Muscle layer of duodenum (tissue), 2 donors: Measurements from ENCODE around the gene COL4A1.

Experiments used
- H3K27ac ChIP-seq: one replicate; pipeline ENCODE4 v1.7.0; 2013; ENCODE audit warnings: mild to moderate bottlenecking, low read length
- H3K27me3 ChIP-seq: one replicate; pipeline ENCODE4 v1.7.0; 2013; ENCODE audit warnings: low read depth, mild to moderate bottlenecking, control low read depth, low read length
- H3K36me3 ChIP-seq, 2 donors: one replicate each; pipeline ENCODE4 v1.7.0; 2013; ENCODE audit warnings: low read length in 2 of 2, control low read depth in 1 of 2, mild to moderate bottlenecking in 1 of 2; ENCODE audit not compliant: insufficient read depth in 2 of 2, control insufficient read depth in 1 of 2
- H3K4me1 ChIP-seq, 2 donors: one replicate each; pipeline ENCODE4 v1.7.0; 2013; ENCODE audit warnings: low read length in 2 of 2, mild to moderate bottlenecking in 2 of 2, control low read depth in 1 of 2, moderate library complexity in 1 of 2; ENCODE audit not compliant: insufficient read depth in 2 of 2, control insufficient read depth in 1 of 2
- H3K4me3 ChIP-seq, 2 donors: one replicate each; pipeline ENCODE4 v1.7.0; 2013; ENCODE audit warnings: low read length in 2 of 2, low read depth in 1 of 2, mild to moderate bottlenecking in 1 of 2
- H3K9me3 ChIP-seq, 2 donors: one replicate each; pipeline ENCODE4 v1.7.0; 2013; ENCODE audit warnings: low read length in 2 of 2, control low read depth in 1 of 2, mild to moderate bottlenecking in 1 of 2; ENCODE audit not compliant: control insufficient read depth in 1 of 2
- donor health status: healthy.

The COL4A1 gene

GRCh38 chr13:110108348-110109139 lies 198.4 kb downstream of the COL4A1 start:
- Histone ChIP-seq H3K9me3 (no peaks in the 10 kb centered on the region), H3K27me3 (no peaks in the 10 kb centered on the region), H3K27ac (peak overlapping the region; percentile 28), H3K36me3 (no peaks in the 10 kb centered on the region), H3K4me3 (no peak overlapping the region), H3K4me1 (peaks cover 0 to 10% of the 10 kb centered on the region in 2 donors)

DNA sequence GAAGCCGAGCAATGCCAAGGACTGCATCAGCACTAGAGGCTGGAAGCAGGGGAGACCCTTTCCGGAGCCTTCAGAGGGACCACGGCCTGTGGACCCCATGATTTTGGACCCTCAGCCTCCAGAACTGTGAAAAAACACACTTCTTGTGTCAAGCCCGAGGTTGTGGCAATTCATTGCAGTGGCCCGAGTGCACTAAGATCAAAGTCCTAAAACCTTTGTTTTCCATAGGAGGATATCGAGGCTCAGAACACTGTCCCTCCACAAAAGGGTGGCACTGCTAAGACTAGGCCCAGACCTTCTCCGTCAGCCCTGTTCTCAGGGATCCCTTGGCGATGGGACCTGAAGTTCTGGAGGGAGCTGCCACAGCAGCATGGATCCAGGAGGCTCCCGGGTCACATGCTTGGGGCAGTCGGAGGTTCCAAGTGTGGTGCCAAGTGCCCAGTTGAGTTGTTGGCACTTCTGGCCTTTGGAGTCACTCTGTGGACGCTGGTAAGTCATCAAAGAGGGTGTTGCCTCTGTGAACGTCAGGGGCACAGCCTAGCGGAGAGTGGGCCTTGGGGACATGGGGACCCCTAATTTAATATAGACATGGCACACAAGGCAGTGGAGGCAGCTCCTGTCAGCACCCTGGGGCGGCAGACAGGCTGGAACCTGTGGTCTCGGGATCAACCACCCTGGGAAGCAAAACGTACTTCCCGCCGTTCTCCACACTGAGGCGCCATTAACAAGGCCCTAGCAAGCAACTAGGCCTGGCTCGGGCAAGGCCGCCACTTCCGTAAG lies 199.2 kb downstream of the COL4A1 start:
- Histone ChIP-seq H3K4me1 (peaks cover 0 to 10% of the 10 kb centered on the region in 2 donors), H3K27ac (no peak overlapping the region), H3K9me3 (no peaks in the 10 kb centered on the region), H3K27me3 (no peaks in the 10 kb centered on the region), H3K4me3 (no peak overlapping the region), H3K36me3 (no peaks in the 10 kb centered on the region)

DNA sequence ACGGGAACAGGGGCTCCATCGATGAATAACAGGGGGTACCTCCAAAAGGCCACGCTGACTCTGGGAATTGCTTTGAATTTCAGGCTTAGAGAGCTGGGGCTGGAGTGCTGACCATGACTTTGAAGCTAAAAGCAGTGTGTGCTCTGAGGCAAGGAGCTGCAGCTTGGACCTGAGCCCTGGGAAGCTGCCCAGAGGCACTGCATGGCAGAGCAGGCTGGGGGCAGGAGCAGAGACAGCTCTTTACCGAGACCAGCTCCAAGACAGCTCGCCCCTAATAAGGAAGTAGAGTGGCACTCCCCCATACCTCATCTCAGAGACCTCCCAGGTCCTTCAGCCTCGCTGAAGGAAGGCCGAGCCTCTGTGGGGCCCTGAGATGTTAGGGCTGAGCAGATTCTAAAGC lies 200.2 kb downstream of the COL4A1 start:
- Histone ChIP-seq H3K27ac (no peak overlapping the region), H3K4me1 (peaks cover 0 to 10% of the 10 kb centered on the region in 2 donors), H3K36me3 (no peaks in the 10 kb centered on the region), H3K27me3 (no peaks in the 10 kb centered on the region), H3K9me3 (no peaks in the 10 kb centered on the region), H3K4me3 (no peak overlapping the region)

- H3K36me3 ChIP-seq: no peaks in the 10 kb centered on the region
- H3K9me3 ChIP-seq: no peaks in the 10 kb centered on the region
- H3K4me3 ChIP-seq: no peak overlapping the region
- no peaks in the 10 kb centered on the region for H3K27me3 ChIP-seq
- peaks cover 0 to 10% of the 10 kb centered on the region in 2 donors for H3K4me1 ChIP-seq
- no peak overlapping the region for H3K27ac ChIP-seq
These were observed 201.8 kb downstream of the COL4A1 start for GRCh38 chr13:110105136-110105535.

DNA sequence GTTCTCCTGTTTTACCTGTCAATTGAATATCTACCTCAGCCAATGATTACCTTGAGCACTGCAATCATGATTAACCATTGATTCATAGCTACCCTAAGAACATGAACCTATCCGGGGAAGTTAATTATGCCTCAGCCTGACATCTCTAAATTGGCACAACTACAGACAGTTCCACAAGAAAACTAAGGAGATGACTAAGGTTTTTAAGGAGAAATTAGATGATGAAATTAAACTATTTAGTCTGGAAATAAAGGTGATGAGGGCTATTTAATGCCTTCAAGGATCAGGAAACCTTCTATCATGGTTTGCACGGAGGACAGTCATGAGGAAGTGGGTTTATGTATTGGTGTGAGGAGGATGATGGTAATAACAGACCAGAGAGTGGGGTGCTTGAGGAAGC lies 203.4 kb downstream of the COL4A1 start:
- no peak overlapping the region for H3K27ac ChIP-seq
- H3K27me3 ChIP-seq: no peaks in the 10 kb centered on the region
- H3K4me1 ChIP-seq: peaks cover 0 to 5% of the 10 kb centered on the region in 2 donors
- H3K4me3 ChIP-seq: no peak overlapping the region
- peaks cover 8 to 10% of the 10 kb centered on the region in 2 donors for H3K9me3 ChIP-seq
- no peaks in the 10 kb centered on the region for H3K36me3 ChIP-seq

GRCh38 chr13:110103026-110103425 lies 203.9 kb downstream of the COL4A1 start:
- no peaks in the 10 kb centered on the region for H3K27me3 ChIP-seq
- H3K36me3 ChIP-seq: no peaks in the 10 kb centered on the region
- H3K9me3 ChIP-seq: peaks cover 8 to 10% of the 10 kb centered on the region in 2 donors
- H3K4me1 ChIP-seq: peaks cover 0 to 5% of the 10 kb centered on the region in 2 donors
- H3K27ac ChIP-seq: no peak overlapping the region
- H3K4me3 ChIP-seq: no peak overlapping the region

DNA sequence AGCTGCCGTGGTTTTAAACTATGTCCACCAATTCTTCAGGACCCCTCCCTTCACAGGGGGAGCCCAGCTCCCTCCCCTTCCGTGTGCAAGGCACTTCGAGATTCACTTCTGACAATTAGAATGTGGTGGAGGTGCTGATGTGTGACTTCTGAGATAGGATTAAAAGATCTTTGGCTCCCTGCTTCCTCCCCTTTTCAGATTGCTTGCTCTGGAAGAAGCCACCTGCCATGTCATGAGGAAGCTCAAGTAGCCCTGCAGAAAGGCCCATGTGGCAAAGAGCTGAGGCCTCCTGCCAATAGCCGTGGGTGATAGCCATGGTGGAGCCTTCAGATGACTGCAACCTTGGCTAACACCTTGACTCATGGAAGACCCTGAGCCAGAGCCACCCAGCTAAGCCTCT lies 204.9 kb downstream of the COL4A1 start:
- Histone ChIP-seq H3K36me3 (no peaks in the 10 kb centered on the region), H3K27ac (no peak overlapping the region), H3K27me3 (no peaks in the 10 kb centered on the region), H3K4me1 (peaks cover 0 to 5% of the 10 kb centered on the region in 2 donors), H3K9me3 (peaks cover 8 to 10% of the 10 kb centered on the region in 2 donors), H3K4me3 (no peak overlapping the region)

- H3K27ac ChIP-seq: no peak overlapping the region
- H3K4me1 ChIP-seq: peaks cover 0 to 4% of the 10 kb centered on the region in 2 donors
- no peak overlapping the region for H3K4me3 ChIP-seq
- H3K27me3 ChIP-seq: no peaks in the 10 kb centered on the region
- no peaks in the 10 kb centered on the region for H3K36me3 ChIP-seq
- peaks cover 8 to 10% of the 10 kb centered on the region in 2 donors for H3K9me3 ChIP-seq
These were observed 207.0 kb downstream of the COL4A1 start for GRCh38 chr13:110099922-110100321.
